SK-N-SH treated with all-trans-retinoic acid at 6 μM for 48 hours (cell line): ENCODE results near the gene RTRAF.

ENCODE experiments used
- ARNTL ChIP-seq: fragments of 450-650 bp; formaldehyde crosslinking; IDR thresholded peaks from 2 replicates; pipeline ENCODE4 v1.5.0; 2020; ENCODE audit warnings: low read depth, mild to moderate bottlenecking, moderate library complexity, borderline replicate concordance
- CSRNP3 ChIP-seq: fragments of 250-450 bp; sonication (Bioruptor Pico); IDR thresholded peaks from 2 replicates; pipeline ENCODE4 v1.5.1; 2021; ENCODE audit warnings: mild to moderate bottlenecking, moderate library complexity
- PATZ1 ChIP-seq: fragments of 250-450 bp; sonication (Bioruptor Pico); IDR thresholded peaks from 2 replicates; pipeline ENCODE4 v1.8.0; 2020; ENCODE audit warnings: mild to moderate bottlenecking, moderate library complexity, borderline replicate concordance
- SNAI2 ChIP-seq: fragments of 250-450 bp; sonication (Bioruptor Pico); IDR thresholded peaks from 2 replicates; pipeline ENCODE4 v1.5.0; 2020; ENCODE audit warnings: mild to moderate bottlenecking, moderate library complexity
- TCF4 ChIP-seq: fragments of 250-450 bp; sonication (Bioruptor Pico); IDR thresholded peaks from 2 replicates; pipeline ENCODE4 v1.8.0; 2021; ENCODE audit warnings: mild to moderate bottlenecking, moderate library complexity, borderline replicate concordance
- ZFP30 ChIP-seq: fragments of 450-650 bp; formaldehyde crosslinking; IDR thresholded peaks from 2 replicates; pipeline ENCODE4 v1.5.0; 2022; ENCODE audit warnings: mild to moderate bottlenecking, moderate library complexity

GRCh38 chr14:51951656-51952055 is 37.7 kb upstream of the RTRAF start:
- no peak for TF ChIP-seq PATZ1 (CRISPR knock-in tag)
- TF ChIP-seq SNAI2 (CRISPR knock-in tag) = no peak
- TF ChIP-seq ZFP30 = no peak
- TF ChIP-seq CSRNP3 (CRISPR knock-in tag) = no peak
- no peak for TF ChIP-seq ARNTL (CRISPR knock-in tag)
- TF ChIP-seq TCF4 = no peak
